ENCODE results near the gene RAB4A.

GRCh38 chr1:229309074-229309473, 38.2 kb downstream of the RAB4A start:
- TF ChIP-seq ZNF143 (CRISPR knock-in tag; IDR thresholded peaks at IDR 0.05), result no peak
- no peak for TF ChIP-seq ZFP36L2 (CRISPR knock-in tag; IDR thresholded peaks at IDR 0.05)
- no peak for TF ChIP-seq KAT7 (CRISPR knock-in tag; IDR thresholded peaks at IDR 0.05; ENCODE audit: borderline replicate concordance)
- no peak for TF ChIP-seq CTCF (CRISPR knock-in tag; IDR thresholded peaks at IDR 0.05)

Measured in HepG2 (cell line).